ENCODE results near the gene E2F7.
A peak's percentile ranks its signal among the peaks of the same experiment; 100 is the strongest.

Gene E2F7

GRCh38 chr12:77060136-77060882 is 5.1 kb downstream of the E2F7 start:
- no peak for DNase-seq (ENCODE audit: low read depth in 1 of 2, low spot score in 1 of 2)
- in situ Hi-C loops (cut with HindIII; ENCODE audit: low pct_unique_long_range_greater_than_20kb, low sequenced_read_pairs) = no loop called here
- TF ChIP-seq JUND (IDR thresholded peaks at IDR 0.05; ENCODE audit: low read depth) = no peak

- no peak for TF ChIP-seq JUND (IDR thresholded peaks at IDR 0.05; ENCODE audit: low read depth)
- DNase-seq (ENCODE audit: low read depth in 1 of 2, low spot score in 1 of 2) = no peak
- in situ Hi-C loops (cut with HindIII; ENCODE audit: low pct_unique_long_range_greater_than_20kb, low sequenced_read_pairs) = no loop called here
Measured at GRCh38 chr12:77058740-77059139, 6.6 kb downstream of the E2F7 start.

- in situ Hi-C loops (cut with HindIII; ENCODE audit: low pct_unique_long_range_greater_than_20kb, low sequenced_read_pairs) = no loop called here
- no peak for DNase-seq (ENCODE audit: low read depth in 1 of 2, low spot score in 1 of 2)
- no peak for TF ChIP-seq JUND (IDR thresholded peaks at IDR 0.05; ENCODE audit: low read depth)
Measured at GRCh38 chr12:77054851-77055250, 10.5 kb downstream of the E2F7 start.

- DNase-seq (ENCODE audit: low read depth in 1 of 2, low spot score in 1 of 2) = no peak
- TF ChIP-seq JUND (IDR thresholded peaks at IDR 0.05; ENCODE audit: low read depth) = no peak
- in situ Hi-C loops (cut with HindIII; ENCODE audit: low pct_unique_long_range_greater_than_20kb, low sequenced_read_pairs) = no loop called here
Measured at GRCh38 chr12:77053259-77053658, 12.1 kb downstream of the E2F7 start.

- in situ Hi-C loops (cut with HindIII; ENCODE audit: low pct_unique_long_range_greater_than_20kb, low sequenced_read_pairs) = no loop called here
- peak; percentile 49 to 88 for DNase-seq (ENCODE audit: low read depth in 1 of 2, low spot score in 1 of 2)
- no peak for TF ChIP-seq JUND (IDR thresholded peaks at IDR 0.05; ENCODE audit: low read depth)
Measured at GRCh38 chr12:77049767-77050353, 15.5 kb downstream of the E2F7 start.

- no peak for TF ChIP-seq JUND (IDR thresholded peaks at IDR 0.05; ENCODE audit: low read depth)
- DNase-seq (ENCODE audit: low read depth in 1 of 2, low spot score in 1 of 2) = no peak
- in situ Hi-C loops (cut with HindIII; ENCODE audit: low pct_unique_long_range_greater_than_20kb, low sequenced_read_pairs) = no loop called here
Measured at GRCh38 chr12:77047341-77048109, 17.8 kb downstream of the E2F7 start.

GRCh38 chr12:77046468-77046867 is 18.9 kb downstream of the E2F7 start:
- no peak for TF ChIP-seq JUND (IDR thresholded peaks at IDR 0.05; ENCODE audit: low read depth)
- in situ Hi-C loops (cut with HindIII; ENCODE audit: low pct_unique_long_range_greater_than_20kb, low sequenced_read_pairs) = no loop called here
- no peak for DNase-seq (ENCODE audit: low read depth in 1 of 2, low spot score in 1 of 2)

GRCh38 chr12:77045183-77045582 is 20.2 kb downstream of the E2F7 start:
- in situ Hi-C loops (cut with HindIII; ENCODE audit: low pct_unique_long_range_greater_than_20kb, low sequenced_read_pairs) = no loop called here
- DNase-seq (ENCODE audit: low read depth in 1 of 2, low spot score in 1 of 2) = no peak
- TF ChIP-seq JUND (IDR thresholded peaks at IDR 0.05; ENCODE audit: low read depth) = no peak

GRCh38 chr12:77044721-77045120 is 20.6 kb downstream of the E2F7 start:
- in situ Hi-C loops (cut with HindIII; ENCODE audit: low pct_unique_long_range_greater_than_20kb, low sequenced_read_pairs) = no loop called here
- DNase-seq (ENCODE audit: low read depth in 1 of 2, low spot score in 1 of 2) = no peak
- TF ChIP-seq JUND (IDR thresholded peaks at IDR 0.05; ENCODE audit: low read depth) = no peak

GRCh38 chr12:77042833-77043232 is 22.5 kb downstream of the E2F7 start:
- in situ Hi-C loops (cut with HindIII; ENCODE audit: low pct_unique_long_range_greater_than_20kb, low sequenced_read_pairs) = no loop called here
- TF ChIP-seq JUND (IDR thresholded peaks at IDR 0.05; ENCODE audit: low read depth) = no peak
- no peak for DNase-seq (ENCODE audit: low read depth in 1 of 2, low spot score in 1 of 2)

GRCh38 chr12:77040231-77040630 is 25.1 kb downstream of the E2F7 start:
- no peak for TF ChIP-seq JUND (IDR thresholded peaks at IDR 0.05; ENCODE audit: low read depth)
- in situ Hi-C loops (cut with HindIII; ENCODE audit: low pct_unique_long_range_greater_than_20kb, low sequenced_read_pairs) = no loop called here

GRCh38 chr12:77035226-77035625 is 30.1 kb downstream of the E2F7 start:
- in situ Hi-C loops (cut with HindIII; ENCODE audit: low pct_unique_long_range_greater_than_20kb, low sequenced_read_pairs) = no loop called here
- TF ChIP-seq JUND (IDR thresholded peaks at IDR 0.05; ENCODE audit: low read depth) = no peak
- no peak for DNase-seq (ENCODE audit: low read depth in 1 of 2, low spot score in 1 of 2)

More at GRCh38 chr12:77040231-77040630, 25.1 kb downstream of the E2F7 start:
- no peak for DNase-seq (ENCODE audit: low read depth in 1 of 2, low spot score in 1 of 2)
